Pulmonary artery endothelial cell (primary cell): ENCODE measurements around the gene MARCHF5. TPM values are rescaled to one million over a fixed set of nuclear protein-coding genes. Genes with fewer than 3 reads are reported as not detected.

Experiments
- DNase-seq: peaks from one replicate; pipeline ENCODE4 v3.0.0-alpha.2; 2011; ENCODE audit warnings: low read depth, low spot score
- total RNA-seq: library from RNA; depleted of rRNA; stranded (reverse); fragments of >200 nt; gene quantifications from 2 replicates; pipeline ENCODE4 v1.2.3, GENCODE V29; 2014

The MARCHF5 gene
- 20.7 and 26.4 TPM in 2 replicates for total RNA-seq

GRCh38 chr10:92290837-92291615, at the start of gene MARCHF5, which contains the start of gene CPEB3:
MARCHF5 (plus strand) TSS chr10:92291167; CDS start chr10:92291495, 328 bp downstream.
CPEB3 (minus strand) TSS chr10:92291078; CDS start chr10:92240350, 50,728 bp downstream.
- peak; percentile 94 for DNase-seq

DNA sequence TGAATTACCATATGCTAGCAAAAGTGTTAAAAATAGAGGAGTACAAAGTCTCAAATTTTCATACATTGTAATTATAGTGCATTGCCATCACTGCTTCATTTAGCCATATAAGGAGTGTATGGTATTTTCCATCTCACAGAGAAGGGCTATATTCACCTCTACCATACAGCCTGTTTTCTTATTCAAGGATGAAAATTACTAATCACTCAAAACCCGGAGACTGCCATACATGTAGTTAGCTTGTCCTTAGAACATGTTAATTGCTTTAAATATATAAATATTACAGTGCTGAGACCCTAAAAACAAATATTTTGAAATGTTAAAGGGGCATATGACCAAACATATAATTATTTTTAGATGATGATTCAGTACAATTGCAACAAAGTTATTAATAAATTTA, 49.5 kb upstream of the MARCHF5 start:
- no peak for DNase-seq

DNA sequence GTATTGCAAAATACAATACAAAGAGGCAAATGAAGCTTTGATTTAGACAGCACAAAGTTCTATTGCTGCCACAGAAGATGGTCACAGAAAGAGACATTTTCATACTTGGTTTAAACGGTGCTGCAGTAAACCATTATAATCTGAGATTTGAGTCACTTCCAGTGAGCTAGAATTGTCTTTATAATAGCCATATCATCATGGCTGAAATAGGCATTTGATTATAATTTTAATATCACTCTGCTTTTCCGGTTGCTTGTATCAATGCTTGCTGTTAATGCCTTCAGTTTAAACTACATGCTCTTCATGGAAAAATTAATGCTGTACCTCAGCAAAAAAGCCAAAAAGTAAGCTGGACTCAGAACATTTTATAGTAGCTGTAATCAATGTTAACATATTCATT, 48.6 kb upstream of the MARCHF5 start:
- DNase-seq = no peak

- DNase-seq = no peak
Observed at GRCh38 chr10:92242910-92243671, 47.9 kb upstream of the MARCHF5 start.

GRCh38 chr10:92244796-92245195, 46.2 kb upstream of the MARCHF5 start:
- no peak for DNase-seq

DNA sequence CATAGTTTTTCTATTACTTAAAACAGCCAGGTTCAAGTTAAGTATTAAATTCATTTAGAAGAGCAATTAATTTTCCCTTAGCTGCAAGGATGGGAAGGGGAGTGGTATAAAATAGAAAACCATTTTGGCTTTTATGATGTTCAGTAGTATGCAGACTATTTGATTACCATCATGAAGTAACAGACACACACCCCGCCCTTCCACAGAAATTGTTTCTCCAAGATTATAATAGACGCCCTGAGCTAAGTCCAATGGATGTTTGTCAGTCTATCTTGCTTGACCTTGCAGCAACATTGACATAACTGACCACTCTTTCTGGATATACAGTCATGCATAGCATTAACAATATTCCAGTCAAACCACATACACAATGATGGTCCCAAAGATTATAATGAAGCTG, 42.4 kb upstream of the MARCHF5 start:
- no peak for DNase-seq

GRCh38 chr10:92263396-92263795, 27.6 kb upstream of the MARCHF5 start:
- DNase-seq = no peak

- no peak for DNase-seq
Observed at GRCh38 chr10:92264249-92264648, 26.7 kb upstream of the MARCHF5 start.

DNA sequence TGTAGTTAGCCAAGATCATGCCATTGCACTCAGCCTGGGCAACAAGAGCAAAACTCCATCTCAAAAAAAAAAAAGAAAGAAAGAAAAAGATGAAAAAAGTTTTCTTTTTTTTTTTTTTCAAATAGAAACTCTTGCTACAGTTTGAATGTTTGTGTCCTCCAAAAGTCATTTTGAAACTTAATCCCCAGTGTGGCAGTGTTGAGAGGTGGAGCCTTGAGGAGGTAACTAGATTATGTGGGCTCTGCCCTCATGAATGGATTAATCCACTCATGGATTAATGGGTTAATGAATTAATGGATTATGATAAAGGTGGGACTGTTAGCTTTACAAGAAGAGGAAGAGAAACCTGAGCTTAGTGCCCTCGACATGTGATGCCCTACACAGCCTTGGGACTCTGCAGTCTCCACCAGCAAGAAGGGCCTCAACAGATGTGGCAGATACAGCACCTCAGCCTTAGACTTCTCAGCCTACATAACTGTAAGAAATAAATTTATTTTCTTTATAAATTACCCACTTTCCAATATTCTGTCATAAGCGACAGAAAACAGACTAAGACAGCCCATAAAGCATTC, 25.2 kb upstream of the MARCHF5 start:
- DNase-seq = no peak

DNA sequence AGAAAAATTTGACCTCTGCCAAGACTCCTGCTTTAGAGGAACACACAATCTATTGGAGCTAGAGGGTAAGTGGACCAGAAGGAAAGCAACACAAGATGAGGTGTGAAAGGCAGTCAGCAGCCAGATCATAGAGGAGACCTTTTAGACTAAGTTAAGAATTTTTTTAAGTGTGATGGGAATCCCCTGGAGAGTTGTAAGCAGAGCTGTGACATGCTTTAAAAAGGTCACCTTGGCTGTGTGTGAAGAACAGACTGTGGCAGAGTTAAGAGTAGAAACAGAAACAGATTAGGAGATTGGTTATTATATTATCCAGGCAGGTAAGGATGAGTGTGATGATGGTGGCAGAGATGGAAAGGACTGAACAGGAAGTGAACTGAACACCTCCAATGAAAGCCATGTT, 23.6 kb upstream of the MARCHF5 start:
- no peak for DNase-seq

GRCh38 chr10:92268748-92269147, 22.2 kb upstream of the MARCHF5 start:
- DNase-seq = no peak

DNA sequence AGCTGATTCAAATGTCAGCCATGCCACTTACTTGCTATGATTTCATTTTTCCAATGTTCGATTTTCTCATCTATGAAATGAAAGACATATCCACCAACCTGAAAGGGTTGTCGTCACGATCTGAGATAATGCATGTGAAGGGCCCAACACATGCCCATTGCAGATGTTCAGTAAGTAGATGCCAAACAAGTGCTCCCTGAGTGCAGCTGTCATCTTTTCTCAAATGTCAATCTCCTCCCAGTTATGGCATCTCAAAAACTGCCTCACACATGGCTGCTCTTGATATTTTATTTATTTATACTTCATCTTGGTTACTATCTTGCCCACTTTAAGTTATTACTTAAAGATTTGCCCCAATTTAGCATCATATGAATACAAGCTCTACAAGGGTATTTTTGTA, 16.9 kb upstream of the MARCHF5 start:
- no peak for DNase-seq

DNA sequence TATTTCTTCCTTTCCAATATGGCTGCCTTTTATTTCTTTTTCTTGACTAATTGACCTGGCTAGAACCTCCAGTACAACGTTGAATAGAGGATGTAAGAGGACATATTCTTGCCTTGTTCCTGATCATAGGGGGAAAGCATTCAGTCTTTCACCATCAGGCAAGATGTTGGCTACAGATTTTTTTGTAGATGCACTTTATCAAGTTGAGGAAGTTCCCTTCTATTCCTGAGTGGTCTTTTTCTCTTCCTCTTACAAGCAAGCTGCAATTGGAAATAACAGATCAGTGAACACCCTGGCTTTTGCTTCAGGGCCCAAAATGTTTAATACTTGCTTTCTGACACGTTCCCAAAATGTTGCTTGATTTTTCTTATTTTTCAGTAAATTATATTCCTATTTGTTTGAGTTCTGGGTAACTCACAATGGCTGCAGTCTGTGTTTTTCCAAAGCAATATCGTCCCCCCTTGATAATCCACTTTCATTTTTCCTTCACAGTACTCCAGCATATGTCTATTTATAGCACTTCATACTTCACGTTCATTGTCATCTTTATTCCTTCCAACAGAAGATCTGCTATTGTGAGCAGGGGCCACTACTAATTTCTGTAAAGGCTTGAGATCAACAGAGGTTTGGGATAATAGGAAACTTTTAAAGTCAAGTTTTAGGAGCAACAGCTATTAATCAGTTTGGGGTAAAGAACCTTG, 11.8 kb upstream of the MARCHF5 start:
- DNase-seq = no peak

DNA sequence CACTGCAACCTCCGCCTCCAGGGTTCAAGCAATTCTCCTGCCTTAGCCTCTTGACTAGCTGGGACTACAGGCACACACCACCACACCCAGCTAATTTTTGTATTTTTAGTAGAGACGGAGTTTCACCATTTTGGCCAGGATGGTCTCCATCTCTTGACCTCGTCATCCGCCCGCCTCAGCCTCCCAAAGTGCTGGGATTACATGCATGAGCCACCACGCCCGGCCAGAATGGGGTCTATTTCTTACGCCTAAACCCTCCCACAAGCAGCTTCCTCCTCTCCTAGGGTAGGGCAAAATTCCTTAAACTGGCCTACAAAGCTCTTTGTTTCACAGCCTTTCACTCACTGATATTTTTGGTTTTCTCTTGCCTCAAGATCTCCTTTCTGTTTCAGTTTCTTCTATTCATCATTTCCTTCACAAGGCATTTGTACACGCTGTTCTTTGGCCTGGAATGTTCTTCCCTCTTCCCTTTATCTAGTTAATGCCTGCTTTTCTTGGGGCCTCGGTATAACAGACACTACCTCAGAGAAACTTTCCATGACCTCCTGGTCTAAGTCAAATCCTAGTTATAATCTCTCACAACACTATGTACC, 6.8 kb upstream of the MARCHF5 start:
- no peak for DNase-seq

GRCh38 chr10:92290076-92290836, 711 bp upstream of the MARCHF5 start:
- no peak for DNase-seq

DNA sequence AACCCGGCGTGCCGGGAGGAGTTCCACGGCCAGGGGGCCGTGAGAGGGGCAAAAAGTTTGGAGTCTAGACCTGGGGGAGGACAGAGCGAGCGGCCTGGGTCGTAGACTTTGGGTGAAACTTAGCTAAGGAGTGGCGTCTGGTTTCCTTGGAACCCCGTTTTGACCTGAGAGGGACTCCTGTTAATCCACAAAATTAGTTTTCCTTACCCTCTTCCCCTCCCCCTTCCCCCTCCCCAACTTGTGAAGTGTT, 574 bp downstream of the MARCHF5 start:
- no peak for DNase-seq

GRCh38 chr10:92291921-92292845, 1.2 kb downstream of the MARCHF5 start:
- peak; percentile 17 for DNase-seq

- DNase-seq = no peak
Observed at GRCh38 chr10:92298487-92298886, 7.5 kb downstream of the MARCHF5 start.

- no peak for DNase-seq
Observed at GRCh38 chr10:92303096-92303495, 12.1 kb downstream of the MARCHF5 start.

GRCh38 chr10:92304061-92304460, 13.1 kb downstream of the MARCHF5 start:
- DNase-seq = no peak
